Right lobe of liver (tissue), 6 donors: ENCODE results near the gene FAM83F. TPM values are rescaled to one million over a fixed set of nuclear protein-coding genes. Genes with fewer than 3 reads are reported as not detected.

ENCODE experiments used
- ATAC-seq, 4 donors: fragments of 200-7000 bp; cut with Tn5 transposase; one replicate each; pipeline ENCODE4 v1.9.1; 2020; ENCODE audit warnings: mild to moderate bottlenecking in 4 of 4, moderate library complexity in 4 of 4
- DNase-seq, 3 donors: peaks; one replicate each; pipeline ENCODE4 v3.0.0-alpha.2; 2020
- H3K27ac ChIP-seq, 3 donors: fragments of 200-600 bp; one replicate each; pipeline ENCODE4 v1.8.0; 2022
- H3K27me3 ChIP-seq, 2 donors: fragments of 200-600 bp; one replicate each; pipeline ENCODE4 v1.8.0; 2022
- H3K36me3 ChIP-seq, 4 donors: fragments of 200-600 bp; sonication (generic) in 1 of 4; one replicate each; pipeline versions ENCODE4 v1.5.1 to v1.8.0; 2017 to 2022; ENCODE audit warnings: control low read depth in 1 of 4
- H3K4me1 ChIP-seq, 4 donors: fragments of 200-600 bp; sonication (generic) in 1 of 4; one replicate each; pipeline versions ENCODE4 v1.5.1 to v1.8.0; 2017 to 2022; ENCODE audit warnings: control low read depth in 1 of 4
- H3K4me3 ChIP-seq, 3 donors: fragments of 200-600 bp; one replicate each; pipeline ENCODE4 v1.8.0; 2022
- H3K9me3 ChIP-seq, 4 donors: fragments of 200-600 bp; sonication (generic) in 1 of 4; one replicate each; pipeline versions ENCODE4 v1.5.1 to v1.8.0; 2017 to 2022; ENCODE audit warnings: control low read depth in 1 of 4
- CTCF ChIP-seq, 4 donors: fragments of 200-600 bp in 3 of 4; fragments of 450-650 bp in 1 of 4; IDR thresholded peaks; one replicate each; pipeline versions ENCODE4 v1.5.1 to v1.8.0; 2016 to 2022; ENCODE audit warnings: antibody characterized with exemption in 4 of 4, mild to moderate bottlenecking in 2 of 4
- POLR2A ChIP-seq: fragments of 450-650 bp; IDR thresholded peaks from one replicate; pipeline ENCODE4 v1.6.1; 2017; ENCODE audit warnings: antibody characterized with exemption, mild to moderate bottlenecking
- WGBS: methylation state at CpG from one replicate; pipeline ENCODE4 v1.1.6; 2018; ENCODE audit warnings: low coverage, low lambda C conversion rate; ENCODE audit not compliant: insufficient coverage; ENCODE audit errors: missing lambda C conversion rate; 5-methylcytosine and 5-hydroxymethylcytosine counted together
- intact Hi-C, 2 donors: fragments of 100-400 bp; cut with DNase I; formaldehyde crosslinking; loops; one replicate each; pipeline versions ENCODE4 v1.11.2 to v1.14.1; 2022
- total RNA-seq, 6 experiments: library from RNA; depleted of rRNA in 2 of 6; stranded (reverse); fragments of >200 nt in 2 of 6; fragmentation: NEBNext Ultra II Directional in 3 of 6; extraction: Animal tissue kit (Norgen Biotek cat#: 25700) in 3 of 6; gene quantifications; one replicate each; pipeline versions ENCODE4 v1.1.0 to v1.2.4, GENCODE V29; 2016 to 2023
- donor health status: DM: no; HTN: yes; CAD: no.
- donor health status: DM: no; HTN: no; CAD: no.
- donor health status: DM: no; HTN: no; CAD: no.
- donor health status: DM: no; HTN: yes; CAD: no.
- donor health status: DM: no; HTN: yes; CAD: no.

FAM83F gene
- total RNA-seq, 6 experiments from 2014 or later, result 1.1 to 4.5 (median 1.6) TPM

- ATAC-seq (no peak), DNase-seq (no peak)
- Histone ChIP-seq H3K36me3 (no peaks in the 10 kb centered on the region), H3K4me3 (no peak overlapping the region), H3K4me1 (peaks cover 0 to 21% (median 7%) of the 10 kb centered on the region in 4 donors), H3K27ac (no peak overlapping the region), H3K9me3 (no peaks in the 10 kb centered on the region), H3K27me3 (no peaks in the 10 kb centered on the region)
- 79% methylated on average over 2 of the region's 6 CpGs for WGBS
- no peak for TF ChIP-seq CTCF (IDR thresholded peaks at IDR 0.05)
- no peak for TF ChIP-seq POLR2A
- intact Hi-C loops, result no loop called here
Measured at GRCh38 chr22:40002935-40003715, 8.4 kb downstream of the FAM83F start.

- Histone ChIP-seq H3K4me3 (no peak overlapping the region), H3K36me3 (no peaks in the 10 kb centered on the region), H3K27ac (no peak overlapping the region), H3K9me3 (no peaks in the 10 kb centered on the region), H3K27me3 (no peaks in the 10 kb centered on the region), H3K4me1 (peaks cover 0 to 4% (median 0%) of the 10 kb centered on the region in 4 donors)
- 77% methylated on average over 5 of the region's 6 CpGs for WGBS
- DNase-seq (no peak), ATAC-seq (no peak)
- intact Hi-C loops, result no loop called here
- TF ChIP-seq CTCF (IDR thresholded peaks at IDR 0.05), result no peak
Measured at GRCh38 chr22:40004836-40005235, 10.1 kb downstream of the FAM83F start.

GRCh38 chr22:40006641-40007040 lies 11.9 kb downstream of the FAM83F start:
- H3K9me3 ChIP-seq, result no peaks in the 10 kb centered on the region
- no peaks in the 10 kb centered on the region for H3K4me1 ChIP-seq
- ATAC-seq, result no peak
- DNase-seq, result no peak
- H3K27me3 ChIP-seq, result no peaks in the 10 kb centered on the region
- no peak overlapping the region for H3K4me3 ChIP-seq
- no peak overlapping the region for H3K27ac ChIP-seq
- WGBS, result 83% methylated on average over 1 of the region's 8 CpGs
- no peaks in the 10 kb centered on the region for H3K36me3 ChIP-seq
- intact Hi-C loops, result no loop called here
- TF ChIP-seq CTCF (IDR thresholded peaks at IDR 0.05), result no peak
- no peak for TF ChIP-seq POLR2A

GRCh38 chr22:40007853-40008710 lies 13.3 kb downstream of the FAM83F start:
- no peaks in the 10 kb centered on the region for H3K9me3 ChIP-seq
- no peak for TF ChIP-seq CTCF (IDR thresholded peaks at IDR 0.05)
- TF ChIP-seq POLR2A, result no peak
- H3K27ac ChIP-seq, result no peak overlapping the region
- 60% methylated on average over 7 of the region's 27 CpGs for WGBS
- H3K4me1 ChIP-seq, result no peaks in the 10 kb centered on the region
- H3K4me3 ChIP-seq, result no peak overlapping the region
- no peaks in the 10 kb centered on the region for H3K27me3 ChIP-seq
- DNase-seq, result no peak
- ATAC-seq, result peak in 3 of 4 donors; percentile 7 to 29 (median 28)
- intact Hi-C loops, result no loop called here
- H3K36me3 ChIP-seq, result no peaks in the 10 kb centered on the region
